Measurements from ENCODE around the gene SRP14. TPM values are rescaled to one million over a fixed set of nuclear protein-coding genes. Genes with fewer than 3 reads are reported as not detected.
"Not testable (repeated sequence)": the region's sequence is repeated elsewhere in the genome, so short reads cannot be mapped to it uniquely, and the experiment has no call there.

SRP14 gene
- total RNA-seq, 1 experiment from 2014 or later: 223 TPM

- ChIA-PET POLR2A (no interaction called here), CTCF (no interaction called here)
- H3K4me3 Mint-ChIP-seq (ENCODE audit: unreplicated experiment): no peak overlapping the region
- DNase-seq: no peak
- H3K4me1 Mint-ChIP-seq (ENCODE audit: low read depth, unreplicated experiment): peaks cover 33% of the 10 kb centered on the region
- no TSS peak for BruUV-seq (replicated peaks)
- Histone ChIP-seq H3K9me3 (no peaks in the 10 kb centered on the region), H3K27me3 (replicated peaks; ENCODE audit: control insufficient read depth, insufficient read depth, low read length) (no peaks in the 10 kb centered on the region), H3K4me3 (ENCODE audit: low read depth, low read length) (no peak overlapping the region), H3K36me3 (ENCODE audit: control insufficient read depth, insufficient read depth, low read length) (no peaks in the 10 kb centered on the region), H3K4me1 (peaks cover 45% of the 10 kb centered on the region)
- intact Hi-C loops (cut with micrococcal nuclease; ENCODE audit: unreplicated experiment): no loop called here
- no peaks in the 10 kb centered on the region for H3K27me3 Mint-ChIP-seq (ENCODE audit: insufficient read depth, unreplicated experiment)
- H3K27ac Mint-ChIP-seq (ENCODE audit: unreplicated experiment): no peak overlapping the region
- H3K36me3 Mint-ChIP-seq (ENCODE audit: insufficient read depth, unreplicated experiment): peaks cover 6% of the 10 kb centered on the region
- H3K9me3 Mint-ChIP-seq (ENCODE audit: unreplicated experiment): no peaks in the 10 kb centered on the region
- TF ChIP-seq CTCF (IDR thresholded peaks at IDR 0.05; ENCODE audit: insufficient read depth in 1 of 2, low read depth in 1 of 2, low read length in 1 of 2, severe bottlenecking in 1 of 2, unreplicated experiment in 1 of 2): no peak
These were observed 41.1 kb upstream of the SRP14 start for GRCh38 chr15:40080104-40080503.

- Mint-ChIP-seq H3K27ac (ENCODE audit: unreplicated experiment) (no peak overlapping the region), H3K4me3 (ENCODE audit: unreplicated experiment) (no peak overlapping the region), H3K36me3 (ENCODE audit: insufficient read depth, unreplicated experiment) (peaks cover 6% of the 10 kb centered on the region), H3K27me3 (ENCODE audit: insufficient read depth, unreplicated experiment) (no peaks in the 10 kb centered on the region), H3K9me3 (ENCODE audit: unreplicated experiment) (no peaks in the 10 kb centered on the region), H3K4me1 (ENCODE audit: low read depth, unreplicated experiment) (peaks cover 34% of the 10 kb centered on the region)
- POLR2A ChIA-PET: no interaction called here
- H3K9me3 ChIP-seq: no peaks in the 10 kb centered on the region
- CTCF ChIA-PET: no interaction called here
- H3K4me3 ChIP-seq (ENCODE audit: low read depth, low read length): no peak overlapping the region
- H3K4me1 ChIP-seq: peaks cover 42% of the 10 kb centered on the region
- intact Hi-C loops (cut with micrococcal nuclease; ENCODE audit: unreplicated experiment): no loop called here
- no peak for DNase-seq
- H3K36me3 ChIP-seq (ENCODE audit: control insufficient read depth, insufficient read depth, low read length): no peaks in the 10 kb centered on the region
- BruUV-seq (replicated peaks): no TSS peak
- H3K27me3 ChIP-seq (replicated peaks; ENCODE audit: control insufficient read depth, insufficient read depth, low read length): no peaks in the 10 kb centered on the region
- TF ChIP-seq CTCF (IDR thresholded peaks at IDR 0.05; ENCODE audit: insufficient read depth in 1 of 2, low read depth in 1 of 2, low read length in 1 of 2, severe bottlenecking in 1 of 2, unreplicated experiment in 1 of 2): no peak
These were observed 40.5 kb upstream of the SRP14 start for GRCh38 chr15:40079456-40079855.

GRCh38 chr15:40075298-40076044 is 36.5 kb upstream of the SRP14 start:
- H3K36me3 ChIP-seq (ENCODE audit: control insufficient read depth, insufficient read depth, low read length): no peaks in the 10 kb centered on the region; the same call in 1 of the 2 replicates
- H3K27me3 ChIP-seq (replicated peaks; ENCODE audit: control insufficient read depth, insufficient read depth, low read length): no peaks in the 10 kb centered on the region
- no peak overlapping the region for H3K4me3 Mint-ChIP-seq (ENCODE audit: unreplicated experiment)
- ChIA-PET POLR2A (no interaction called here), CTCF (no interaction called here)
- H3K4me3 ChIP-seq (ENCODE audit: low read depth, low read length): no peak overlapping the region
- H3K9me3 Mint-ChIP-seq (ENCODE audit: unreplicated experiment): no peaks in the 10 kb centered on the region
- H3K9me3 ChIP-seq: no peaks in the 10 kb centered on the region
- peaks cover 13% of the 10 kb centered on the region for H3K4me1 Mint-ChIP-seq (ENCODE audit: low read depth, unreplicated experiment)
- no peaks in the 10 kb centered on the region for H3K27me3 Mint-ChIP-seq (ENCODE audit: insufficient read depth, unreplicated experiment)
- no peak for TF ChIP-seq CTCF (IDR thresholded peaks at IDR 0.05; ENCODE audit: insufficient read depth in 1 of 2, low read depth in 1 of 2, low read length in 1 of 2, severe bottlenecking in 1 of 2, unreplicated experiment in 1 of 2)
- H3K36me3 Mint-ChIP-seq (ENCODE audit: insufficient read depth, unreplicated experiment): peaks cover 6% of the 10 kb centered on the region
- DNase-seq: no peak
- peaks cover 11% of the 10 kb centered on the region for H3K4me1 ChIP-seq
- no TSS peak for BruUV-seq (replicated peaks)
- intact Hi-C loops (cut with micrococcal nuclease; ENCODE audit: unreplicated experiment): no loop called here
- peak overlapping the region; percentile 48 for H3K27ac Mint-ChIP-seq (ENCODE audit: unreplicated experiment)

GRCh38 chr15:40074656-40075055 is 35.7 kb upstream of the SRP14 start:
- H3K4me3 Mint-ChIP-seq (ENCODE audit: unreplicated experiment); POLR2A ChIA-PET; H3K4me1 ChIP-seq; H3K27ac Mint-ChIP-seq (ENCODE audit: unreplicated experiment); H3K36me3 Mint-ChIP-seq (ENCODE audit: insufficient read depth, unreplicated experiment); H3K4me3 ChIP-seq (ENCODE audit: low read depth, low read length); H3K27me3 ChIP-seq (replicated peaks; ENCODE audit: control insufficient read depth, insufficient read depth, low read length); H3K9me3 ChIP-seq; H3K36me3 ChIP-seq (ENCODE audit: control insufficient read depth, insufficient read depth, low read length); CTCF ChIA-PET; DNase-seq; H3K4me1 Mint-ChIP-seq (ENCODE audit: low read depth, unreplicated experiment); intact Hi-C loops (cut with micrococcal nuclease; ENCODE audit: unreplicated experiment); H3K27me3 Mint-ChIP-seq (ENCODE audit: insufficient read depth, unreplicated experiment); BruUV-seq (replicated peaks); H3K9me3 Mint-ChIP-seq (ENCODE audit: unreplicated experiment): not testable (repeated sequence)

GRCh38 chr15:40073716-40074490 is 34.9 kb upstream of the SRP14 start:
- H3K36me3 ChIP-seq (ENCODE audit: control insufficient read depth, insufficient read depth, low read length); H3K36me3 Mint-ChIP-seq (ENCODE audit: insufficient read depth, unreplicated experiment); H3K27me3 Mint-ChIP-seq (ENCODE audit: insufficient read depth, unreplicated experiment); H3K4me1 Mint-ChIP-seq (ENCODE audit: low read depth, unreplicated experiment); H3K27ac Mint-ChIP-seq (ENCODE audit: unreplicated experiment); DNase-seq; intact Hi-C loops (cut with micrococcal nuclease; ENCODE audit: unreplicated experiment); H3K4me1 ChIP-seq; H3K4me3 ChIP-seq (ENCODE audit: low read depth, low read length); H3K9me3 Mint-ChIP-seq (ENCODE audit: unreplicated experiment); H3K4me3 Mint-ChIP-seq (ENCODE audit: unreplicated experiment); H3K27me3 ChIP-seq (replicated peaks; ENCODE audit: control insufficient read depth, insufficient read depth, low read length); POLR2A ChIA-PET; H3K9me3 ChIP-seq: not testable (repeated sequence)
- CTCF ChIA-PET: interaction anchor here (0.6 kb wide), 1 partner anchor 33 kb away, joined by 4 read pairs; no protein-coding TSS in a partner anchor
- TSS peak; percentile 84 for BruUV-seq (replicated peaks)

All from Caco-2 (cell line).